Mesothelial cell of epicardium (in vitro differentiated cells): Measurements from ENCODE around the gene LENG9. TPM values are rescaled to one million over a fixed set of nuclear protein-coding genes. Genes with fewer than 3 reads are reported as not detected.
"Not testable (repeated sequence)": the region's sequence is repeated elsewhere in the genome, so short reads cannot be mapped to it uniquely, and the experiment has no call there.

ENCODE experiments used
- DNase-seq, 2 experiments: peaks; one replicate each; pipeline ENCODE4 v3.0.0; 2021; ENCODE audit warnings: low spot score in 2 of 2; ENCODE audit not compliant: unreplicated experiment in 2 of 2
- H3K27ac Mint-ChIP-seq: 2 replicates; pipeline ENCODE4 v1.8.0; 2021; ENCODE audit warnings: mixed read lengths
- H3K27me3 Mint-ChIP-seq: 2 replicates; pipeline ENCODE4 v1.8.0; 2021; ENCODE audit warnings: low read depth, mixed read lengths
- H3K36me3 Mint-ChIP-seq: 2 replicates; pipeline ENCODE4 v1.8.0; 2021; ENCODE audit warnings: mixed read lengths
- H3K4me1 Mint-ChIP-seq: 2 replicates; pipeline ENCODE4 v1.8.0; 2021; ENCODE audit warnings: mixed read lengths
- H3K4me3 Mint-ChIP-seq: 2 replicates; pipeline ENCODE4 v1.8.0; 2021; ENCODE audit warnings: mild to moderate bottlenecking, moderate library complexity, mixed read lengths
- H3K9me3 Mint-ChIP-seq: 2 replicates; pipeline ENCODE4 v1.8.0; 2021; ENCODE audit warnings: mixed read lengths
- total RNA-seq: library from RNA; stranded (reverse); gene quantifications from 3 replicates; pipeline ENCODE4 v1.2.1, GENCODE V29; 2021
- TF ChIP-seq, protein P1 (sequence below): fragments of 200-600 bp; sonication (generic); IDR thresholded peaks from one replicate; pipeline ENCODE4 v1.5.0; 2021; ENCODE audit warnings: antibody characterized with exemption; ENCODE audit not compliant: unreplicated experiment

The LENG9 gene
- 5.5 to 6.8 TPM (median 5.8 TPM) in 3 replicates for total RNA-seq

DNA sequence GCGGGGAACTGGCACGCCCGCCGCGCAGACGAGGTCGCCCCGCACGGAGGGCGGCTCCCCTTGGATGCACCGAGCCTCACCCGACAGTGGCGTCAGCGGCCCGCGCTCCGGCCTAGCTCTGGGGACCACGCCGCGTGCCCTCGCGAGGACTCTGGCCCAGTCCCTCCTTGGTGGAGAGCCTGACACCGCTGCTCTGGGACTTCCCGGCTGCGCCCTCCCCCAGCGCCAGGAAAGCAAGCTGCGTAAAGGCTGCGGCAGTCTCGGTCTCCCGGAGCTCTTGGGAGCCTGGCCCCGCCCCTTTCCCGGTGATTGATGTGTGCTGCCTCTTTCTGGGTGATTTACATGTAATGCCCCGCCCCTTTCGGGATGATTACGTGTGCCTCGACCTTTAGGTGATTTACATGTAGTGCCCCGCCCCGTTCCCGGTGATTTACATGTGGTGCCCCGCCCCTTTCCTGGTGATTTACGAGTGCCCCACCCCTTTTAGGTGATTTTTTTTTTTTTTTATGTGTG lies at the start of gene LENG9:
Gene LENG9 (minus strand): TSS at position 248 of the 513 bp plus-strand sequence. CDS start 252 bp downstream, outside the sequence.
- peak within 1 kb of the TSS; percentile 66 for H3K4me3 Mint-ChIP-seq
- peaks cover 27% of the 10 kb centered on the region for H3K4me1 Mint-ChIP-seq
- DNase-seq, result peak; percentile 94 to 98
- no peaks in the 10 kb centered on the region for H3K9me3 Mint-ChIP-seq
- no peaks in the 10 kb centered on the region for H3K27me3 Mint-ChIP-seq
- H3K36me3 Mint-ChIP-seq, result peaks cover 18% of the 10 kb centered on the region
- peak within 1 kb of the TSS; percentile 92 for H3K27ac Mint-ChIP-seq
- TF ChIP-seq, protein P1, sequence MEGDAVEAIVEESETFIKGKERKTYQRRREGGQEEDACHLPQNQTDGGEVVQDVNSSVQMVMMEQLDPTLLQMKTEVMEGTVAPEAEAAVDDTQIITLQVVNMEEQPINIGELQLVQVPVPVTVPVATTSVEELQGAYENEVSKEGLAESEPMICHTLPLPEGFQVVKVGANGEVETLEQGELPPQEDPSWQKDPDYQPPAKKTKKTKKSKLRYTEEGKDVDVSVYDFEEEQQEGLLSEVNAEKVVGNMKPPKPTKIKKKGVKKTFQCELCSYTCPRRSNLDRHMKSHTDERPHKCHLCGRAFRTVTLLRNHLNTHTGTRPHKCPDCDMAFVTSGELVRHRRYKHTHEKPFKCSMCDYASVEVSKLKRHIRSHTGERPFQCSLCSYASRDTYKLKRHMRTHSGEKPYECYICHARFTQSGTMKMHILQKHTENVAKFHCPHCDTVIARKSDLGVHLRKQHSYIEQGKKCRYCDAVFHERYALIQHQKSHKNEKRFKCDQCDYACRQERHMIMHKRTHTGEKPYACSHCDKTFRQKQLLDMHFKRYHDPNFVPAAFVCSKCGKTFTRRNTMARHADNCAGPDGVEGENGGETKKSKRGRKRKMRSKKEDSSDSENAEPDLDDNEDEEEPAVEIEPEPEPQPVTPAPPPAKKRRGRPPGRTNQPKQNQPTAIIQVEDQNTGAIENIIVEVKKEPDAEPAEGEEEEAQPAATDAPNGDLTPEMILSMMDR, result no peak

DNA sequence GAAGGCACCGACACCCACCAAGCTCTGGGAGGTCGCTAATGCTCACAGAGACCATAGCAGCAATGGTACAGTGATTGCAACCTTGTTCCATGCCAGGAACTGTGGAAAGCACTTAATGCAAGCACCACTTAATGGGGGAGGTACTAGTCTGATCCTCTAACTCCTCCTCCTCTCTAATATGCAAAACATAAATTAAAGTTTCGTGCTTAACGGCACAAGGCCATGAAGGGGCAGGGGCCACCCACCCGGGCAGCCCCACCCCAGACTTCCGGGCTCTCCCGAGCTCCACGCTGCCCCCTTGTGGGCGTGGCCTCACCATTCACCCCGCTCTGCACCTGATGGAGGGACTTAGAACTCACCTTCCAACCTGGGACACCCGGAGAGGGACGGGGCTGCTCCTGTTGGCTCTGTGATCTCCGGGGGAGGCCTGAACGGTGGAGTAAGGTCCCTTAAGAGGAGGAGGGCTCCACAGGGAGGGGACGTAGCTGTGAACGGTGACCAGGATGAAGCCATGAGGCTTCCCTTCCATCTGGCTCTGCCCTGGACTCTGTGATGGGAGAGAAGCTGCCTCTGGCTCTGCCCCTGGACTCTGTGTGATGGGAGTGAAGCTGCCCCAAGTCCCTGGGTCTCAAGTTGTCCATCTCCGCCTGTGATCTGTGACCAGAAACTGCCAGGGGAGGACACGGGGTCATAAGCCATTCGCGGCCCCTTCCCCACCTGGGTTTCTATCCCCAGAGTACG lies 45.8 kb upstream of the LENG9 start:
- H3K9me3 Mint-ChIP-seq, result peaks cover 43% of the 10 kb centered on the region
- not testable (repeated sequence) for H3K4me3 Mint-ChIP-seq, H3K4me1 Mint-ChIP-seq, H3K27ac Mint-ChIP-seq, H3K27me3 Mint-ChIP-seq, H3K36me3 Mint-ChIP-seq, DNase-seq

DNA sequence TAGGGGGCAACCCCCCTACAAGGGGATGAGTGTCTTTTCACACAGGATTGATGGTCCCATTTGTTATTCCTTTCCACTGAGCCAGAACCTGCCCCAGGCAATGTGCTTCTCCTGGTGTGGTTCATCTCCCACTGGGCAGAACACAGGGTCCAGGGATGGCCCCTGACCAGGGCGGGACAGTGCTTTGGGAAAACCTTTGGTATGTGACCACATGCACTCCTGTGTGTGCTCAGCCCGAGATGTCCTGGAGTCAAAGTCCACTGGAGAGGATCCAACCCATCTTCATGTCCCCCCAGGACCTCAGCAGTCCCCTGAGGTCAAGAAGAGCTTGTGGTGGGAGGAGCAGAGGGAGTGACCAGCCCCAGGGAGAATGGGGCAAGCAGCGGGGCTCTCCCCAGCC lies 44.9 kb upstream of the LENG9 start:
- not testable (repeated sequence) for H3K4me1 Mint-ChIP-seq, H3K27me3 Mint-ChIP-seq, H3K4me3 Mint-ChIP-seq, H3K36me3 Mint-ChIP-seq, DNase-seq, H3K27ac Mint-ChIP-seq
- peaks cover 44% of the 10 kb centered on the region for H3K9me3 Mint-ChIP-seq

DNA sequence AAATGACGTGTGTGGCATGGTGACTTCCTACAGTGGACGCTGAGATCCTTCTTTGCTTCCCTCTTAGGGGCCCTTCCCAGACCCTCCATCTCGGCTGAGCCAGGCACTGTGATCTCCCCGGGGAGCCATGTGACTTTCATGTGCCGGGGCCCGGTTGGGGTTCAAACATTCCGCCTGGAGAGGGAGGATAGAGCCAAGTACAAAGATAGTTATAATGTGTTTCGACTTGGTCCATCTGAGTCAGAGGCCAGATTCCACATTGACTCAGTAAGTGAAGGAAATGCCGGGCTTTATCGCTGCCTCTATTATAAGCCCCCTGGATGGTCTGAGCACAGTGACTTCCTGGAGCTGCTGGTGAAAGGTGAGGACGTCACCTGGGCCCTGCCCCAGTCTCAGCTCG lies 44.2 kb upstream of the LENG9 start:
- Mint-ChIP-seq H3K27ac (no peak overlapping the region), H3K4me3 (no peak overlapping the region), H3K4me1 (no peaks in the 10 kb centered on the region), H3K36me3 (no peaks in the 10 kb centered on the region), H3K27me3 (no peaks in the 10 kb centered on the region), H3K9me3 (peaks cover 37% of the 10 kb centered on the region)
- TF ChIP-seq, protein P1, result no peak
- no peak for DNase-seq

DNA sequence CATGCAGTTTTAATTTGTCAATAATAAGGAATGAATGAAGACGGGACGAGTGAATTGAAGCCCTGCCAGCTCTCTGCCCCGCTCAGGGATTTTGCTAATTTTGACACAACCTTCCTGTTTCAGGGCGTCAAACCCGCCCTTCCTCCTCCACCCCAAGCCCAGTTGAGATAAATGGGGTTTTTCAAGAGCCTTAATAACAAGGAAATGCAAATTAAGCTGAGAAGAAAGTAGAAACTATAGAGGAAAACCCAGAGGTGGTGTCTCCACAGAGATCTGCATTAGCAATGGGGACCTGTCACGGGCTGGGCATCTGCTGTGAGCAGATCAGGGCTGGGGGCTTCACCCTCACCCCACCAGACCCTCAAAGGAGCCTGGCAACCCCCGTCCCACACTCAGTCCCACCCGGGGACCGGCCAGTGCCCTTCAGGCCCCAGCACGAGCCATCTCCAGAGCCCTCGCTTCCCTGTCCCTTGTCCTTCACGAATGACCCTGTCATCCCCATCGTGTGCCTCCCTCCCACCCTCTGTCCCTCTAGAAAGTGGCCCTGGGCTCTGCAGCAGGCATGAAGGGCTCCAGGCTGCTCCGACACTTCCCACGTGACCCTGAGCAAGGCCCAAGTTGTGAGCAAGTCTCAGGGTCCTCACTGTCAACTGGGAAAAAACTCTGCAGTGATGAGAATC lies 43.6 kb upstream of the LENG9 start:
- H3K4me3 Mint-ChIP-seq, H3K27me3 Mint-ChIP-seq, H3K27ac Mint-ChIP-seq, H3K4me1 Mint-ChIP-seq, H3K36me3 Mint-ChIP-seq, DNase-seq: not testable (repeated sequence)
- peaks cover 35% of the 10 kb centered on the region for H3K9me3 Mint-ChIP-seq

DNA sequence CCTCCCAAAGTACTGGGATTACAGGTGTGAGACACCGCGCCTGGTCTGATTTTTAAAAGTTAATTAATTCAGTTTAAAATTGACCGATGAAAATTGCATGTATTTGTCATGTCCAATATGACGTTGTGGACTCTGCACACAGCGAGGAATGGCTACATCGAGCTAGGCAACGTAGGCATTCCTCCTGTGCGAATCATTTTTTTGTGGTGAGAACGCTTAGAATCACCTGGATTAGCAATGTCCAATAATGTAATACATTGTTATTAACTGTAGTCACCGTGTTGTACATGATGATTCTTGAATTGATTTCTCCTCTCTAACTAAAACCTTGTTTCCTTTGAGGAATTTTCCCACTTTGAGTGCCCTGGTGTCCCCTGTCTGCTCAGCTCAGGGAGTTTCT lies 42.5 kb upstream of the LENG9 start:
- no peaks in the 10 kb centered on the region for H3K27me3 Mint-ChIP-seq
- peaks cover 40% of the 10 kb centered on the region for H3K9me3 Mint-ChIP-seq
- no peaks in the 10 kb centered on the region for H3K36me3 Mint-ChIP-seq
- H3K4me1 Mint-ChIP-seq, result no peaks in the 10 kb centered on the region
- no peak overlapping the region for H3K27ac Mint-ChIP-seq
- DNase-seq, result no peak
- no peak overlapping the region for H3K4me3 Mint-ChIP-seq
- TF ChIP-seq, protein P1, result no peak

DNA sequence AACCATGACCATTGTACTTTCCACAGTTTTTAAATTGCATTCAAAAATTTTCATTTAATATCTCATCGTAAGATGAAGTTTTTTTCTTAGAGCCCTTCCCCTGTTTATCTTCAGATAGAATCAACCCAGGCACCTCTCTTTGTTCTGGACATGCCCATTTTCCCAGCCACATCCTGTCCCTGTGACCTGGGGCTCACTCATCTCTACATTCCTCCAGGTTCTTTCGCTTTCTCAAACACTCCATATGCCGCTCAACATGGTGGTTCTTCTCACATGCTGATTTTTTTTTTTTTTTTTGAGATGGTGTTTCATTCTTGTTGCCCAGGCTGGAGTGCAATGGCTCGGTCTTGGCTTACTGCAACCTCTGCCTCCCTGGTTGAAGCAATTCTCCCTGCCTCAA lies 42.0 kb upstream of the LENG9 start:
- H3K4me3 Mint-ChIP-seq, H3K27me3 Mint-ChIP-seq, H3K36me3 Mint-ChIP-seq, H3K4me1 Mint-ChIP-seq, H3K27ac Mint-ChIP-seq, DNase-seq: not testable (repeated sequence)
- H3K9me3 Mint-ChIP-seq, result peaks cover 45% of the 10 kb centered on the region
